ENCODE results near the gene CHRNE.
A peak's percentile ranks its signal among the peaks of the same experiment; 100 is the strongest.

Gene CHRNE

GRCh38 chr17:4893721-4894560 is 9.0 kb downstream of the CHRNE start:
- Histone ChIP-seq H2AFZ (ENCODE audit: low read depth, low read length) (no peak overlapping the region), H3K4me3 (ENCODE audit: low read length) (no peak overlapping the region), H3K36me3 (replicated peaks; ENCODE audit: low read depth, low read length) (peaks cover 7% of the 10 kb centered on the region), H3K4me1 (ENCODE audit: low read length) (peaks cover 14% of the 10 kb centered on the region), H3K9ac (ENCODE audit: low read length) (no peak overlapping the region), H4K20me1 (ENCODE audit: insufficient read depth, low read length) (no peaks in the 10 kb centered on the region), H3K9me3 (ENCODE audit: insufficient read depth, low read length) (no peaks in the 10 kb centered on the region), H3K79me2 (ENCODE audit: low read length) (no peaks in the 10 kb centered on the region), H3K4me2 (ENCODE audit: low read length) (no peak overlapping the region), H3K27ac (ENCODE audit: low read length) (no peak overlapping the region), H3K27me3 (ENCODE audit: low read depth, low read length) (no peaks in the 10 kb centered on the region)
- no peak for TF ChIP-seq EZH2phosphoT487 (IDR thresholded peaks at IDR 0.05; ENCODE audit: low read depth)
- TF ChIP-seq, protein P1, sequence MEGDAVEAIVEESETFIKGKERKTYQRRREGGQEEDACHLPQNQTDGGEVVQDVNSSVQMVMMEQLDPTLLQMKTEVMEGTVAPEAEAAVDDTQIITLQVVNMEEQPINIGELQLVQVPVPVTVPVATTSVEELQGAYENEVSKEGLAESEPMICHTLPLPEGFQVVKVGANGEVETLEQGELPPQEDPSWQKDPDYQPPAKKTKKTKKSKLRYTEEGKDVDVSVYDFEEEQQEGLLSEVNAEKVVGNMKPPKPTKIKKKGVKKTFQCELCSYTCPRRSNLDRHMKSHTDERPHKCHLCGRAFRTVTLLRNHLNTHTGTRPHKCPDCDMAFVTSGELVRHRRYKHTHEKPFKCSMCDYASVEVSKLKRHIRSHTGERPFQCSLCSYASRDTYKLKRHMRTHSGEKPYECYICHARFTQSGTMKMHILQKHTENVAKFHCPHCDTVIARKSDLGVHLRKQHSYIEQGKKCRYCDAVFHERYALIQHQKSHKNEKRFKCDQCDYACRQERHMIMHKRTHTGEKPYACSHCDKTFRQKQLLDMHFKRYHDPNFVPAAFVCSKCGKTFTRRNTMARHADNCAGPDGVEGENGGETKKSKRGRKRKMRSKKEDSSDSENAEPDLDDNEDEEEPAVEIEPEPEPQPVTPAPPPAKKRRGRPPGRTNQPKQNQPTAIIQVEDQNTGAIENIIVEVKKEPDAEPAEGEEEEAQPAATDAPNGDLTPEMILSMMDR (IDR thresholded peaks at IDR 0.05; ENCODE audit: low read depth, low read length) = no peak

DNA sequence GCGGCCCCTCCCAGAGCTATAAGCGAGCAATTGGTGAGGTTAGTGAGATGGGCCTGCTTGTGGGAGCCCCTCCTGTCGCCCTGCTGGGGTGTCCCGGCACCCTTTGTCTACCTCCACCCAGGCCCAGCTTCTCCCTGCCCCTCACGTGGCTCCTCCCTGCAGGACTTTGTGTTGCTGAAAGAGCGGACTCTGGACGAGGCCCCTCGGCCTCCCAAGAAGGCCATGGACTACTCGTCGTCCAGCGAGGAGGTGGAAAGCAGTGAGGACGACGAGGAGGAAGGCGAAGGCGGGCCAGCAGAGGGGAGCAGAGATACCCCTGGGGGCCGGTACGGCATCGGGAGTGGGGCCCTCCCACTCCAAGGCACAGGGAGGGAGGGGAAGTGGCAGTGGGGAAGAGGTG is 9.6 kb downstream of the CHRNE start:
- no peak overlapping the region for H3K27ac ChIP-seq (ENCODE audit: low read length)
- H2AFZ ChIP-seq (ENCODE audit: low read depth, low read length) = no peak overlapping the region
- no peaks in the 10 kb centered on the region for H3K79me2 ChIP-seq (ENCODE audit: low read length)
- H3K4me2 ChIP-seq (ENCODE audit: low read length) = no peak overlapping the region
- H3K9ac ChIP-seq (ENCODE audit: low read length) = no peak overlapping the region
- no peak overlapping the region for H3K4me3 ChIP-seq (ENCODE audit: low read length)
- H3K27me3 ChIP-seq (ENCODE audit: low read depth, low read length) = no peaks in the 10 kb centered on the region
- H3K36me3 ChIP-seq (replicated peaks; ENCODE audit: low read depth, low read length) = peaks cover 7% of the 10 kb centered on the region
- no peaks in the 10 kb centered on the region for H3K9me3 ChIP-seq (ENCODE audit: insufficient read depth, low read length)
- H3K4me1 ChIP-seq (ENCODE audit: low read length) = peaks cover 14% of the 10 kb centered on the region
- TF ChIP-seq EZH2phosphoT487 (IDR thresholded peaks at IDR 0.05; ENCODE audit: low read depth) = no peak
- TF ChIP-seq, protein P1 (IDR thresholded peaks at IDR 0.05; ENCODE audit: low read depth, low read length) = no peak
- H4K20me1 ChIP-seq (ENCODE audit: insufficient read depth, low read length) = no peaks in the 10 kb centered on the region

DNA sequence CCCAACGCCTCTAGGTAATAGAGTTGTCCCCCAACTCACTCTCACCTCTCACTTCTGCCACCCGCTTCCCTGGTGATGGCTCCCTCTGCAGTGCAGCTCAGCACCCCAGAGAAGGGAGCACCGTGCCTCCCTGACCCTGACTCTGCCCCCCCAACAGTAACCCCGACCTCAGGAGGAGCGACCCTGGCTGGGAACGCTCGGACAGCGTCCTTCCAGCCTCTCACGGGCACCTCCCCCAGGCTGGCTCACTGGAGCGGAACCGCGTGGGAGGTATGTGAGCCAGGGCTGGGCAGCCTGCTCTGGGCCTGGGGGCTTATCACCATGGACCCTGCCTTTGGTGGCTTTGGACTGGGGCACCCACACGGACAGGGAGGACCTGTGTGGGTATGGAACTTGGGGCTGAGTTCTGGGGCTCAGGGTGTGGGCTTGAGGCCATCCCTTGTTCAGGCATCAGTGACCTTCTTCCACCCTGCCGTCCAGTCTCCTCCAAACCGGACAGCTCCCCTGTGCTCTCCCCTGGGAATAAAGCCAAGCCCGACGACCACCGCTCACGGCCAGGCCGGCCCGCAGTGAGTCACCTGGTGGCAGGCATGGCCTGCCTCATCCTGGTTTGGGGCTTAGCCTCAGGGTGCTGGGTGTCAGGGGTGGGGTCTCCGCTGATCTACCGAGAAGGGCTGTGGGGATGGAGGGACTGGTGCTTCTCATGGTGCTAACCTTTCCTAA is 10.2 kb downstream of the CHRNE start:
- no peaks in the 10 kb centered on the region for H3K27me3 ChIP-seq (ENCODE audit: low read depth, low read length)
- no peak for TF ChIP-seq EZH2phosphoT487 (IDR thresholded peaks at IDR 0.05; ENCODE audit: low read depth)
- TF ChIP-seq, protein P1 (IDR thresholded peaks at IDR 0.05; ENCODE audit: low read depth, low read length) = no peak
- H3K79me2 ChIP-seq (ENCODE audit: low read length) = no peaks in the 10 kb centered on the region
- H4K20me1 ChIP-seq (ENCODE audit: insufficient read depth, low read length) = no peaks in the 10 kb centered on the region
- no peaks in the 10 kb centered on the region for H3K9me3 ChIP-seq (ENCODE audit: insufficient read depth, low read length)
- no peak overlapping the region for H2AFZ ChIP-seq (ENCODE audit: low read depth, low read length)
- peaks cover 7% of the 10 kb centered on the region for H3K36me3 ChIP-seq (replicated peaks; ENCODE audit: low read depth, low read length)
- H3K27ac ChIP-seq (ENCODE audit: low read length) = peak overlapping the region; percentile 11; the same call in 1 of the 2 replicates
- H3K9ac ChIP-seq (ENCODE audit: low read length) = peak overlapping the region; percentile 10; the same call in 1 of the 2 replicates
- peak overlapping the region; percentile 53; the same call in 1 of the 2 replicates for H3K4me2 ChIP-seq (ENCODE audit: low read length)
- H3K4me3 ChIP-seq (ENCODE audit: low read length) = no peak overlapping the region; the same call in 1 of the 2 replicates
- peaks cover 14% of the 10 kb centered on the region for H3K4me1 ChIP-seq (ENCODE audit: low read length)

Measured in OCI-LY3 (cell line).